Measurements from ENCODE around the gene ADCK2. TPM values are rescaled to one million over a fixed set of nuclear protein-coding genes. Genes with fewer than 3 reads are reported as not detected.

The ADCK2 gene
- total RNA-seq, 2 donors from 2014 or later = 20.8 to 25.7 TPM

GRCh38 chr7:140724706-140725105 lies 52.0 kb downstream of the ADCK2 start:
- DNase-seq (ENCODE audit: low spot score) (no peak), ATAC-seq (ENCODE audit: insufficient number of reproducible peaks, low FRiP score, low read depth) (no peak)
- Histone ChIP-seq H3K4me3 (no peak overlapping the region), H3K27me3 (replicated peaks; ENCODE audit: insufficient read depth) (no peaks in the 10 kb centered on the region), H3K4me1 (ENCODE audit: control insufficient read depth in 1 of 2, low read depth in 2 of 2) (no peaks in the 10 kb centered on the region), H3K9me3 (no peaks in the 10 kb centered on the region), H3K36me3 (no peaks in the 10 kb centered on the region), H3K27ac (no peak overlapping the region)
- TF ChIP-seq, protein P1, sequence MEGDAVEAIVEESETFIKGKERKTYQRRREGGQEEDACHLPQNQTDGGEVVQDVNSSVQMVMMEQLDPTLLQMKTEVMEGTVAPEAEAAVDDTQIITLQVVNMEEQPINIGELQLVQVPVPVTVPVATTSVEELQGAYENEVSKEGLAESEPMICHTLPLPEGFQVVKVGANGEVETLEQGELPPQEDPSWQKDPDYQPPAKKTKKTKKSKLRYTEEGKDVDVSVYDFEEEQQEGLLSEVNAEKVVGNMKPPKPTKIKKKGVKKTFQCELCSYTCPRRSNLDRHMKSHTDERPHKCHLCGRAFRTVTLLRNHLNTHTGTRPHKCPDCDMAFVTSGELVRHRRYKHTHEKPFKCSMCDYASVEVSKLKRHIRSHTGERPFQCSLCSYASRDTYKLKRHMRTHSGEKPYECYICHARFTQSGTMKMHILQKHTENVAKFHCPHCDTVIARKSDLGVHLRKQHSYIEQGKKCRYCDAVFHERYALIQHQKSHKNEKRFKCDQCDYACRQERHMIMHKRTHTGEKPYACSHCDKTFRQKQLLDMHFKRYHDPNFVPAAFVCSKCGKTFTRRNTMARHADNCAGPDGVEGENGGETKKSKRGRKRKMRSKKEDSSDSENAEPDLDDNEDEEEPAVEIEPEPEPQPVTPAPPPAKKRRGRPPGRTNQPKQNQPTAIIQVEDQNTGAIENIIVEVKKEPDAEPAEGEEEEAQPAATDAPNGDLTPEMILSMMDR (IDR thresholded peaks at IDR 0.05) = no peak

DNA sequence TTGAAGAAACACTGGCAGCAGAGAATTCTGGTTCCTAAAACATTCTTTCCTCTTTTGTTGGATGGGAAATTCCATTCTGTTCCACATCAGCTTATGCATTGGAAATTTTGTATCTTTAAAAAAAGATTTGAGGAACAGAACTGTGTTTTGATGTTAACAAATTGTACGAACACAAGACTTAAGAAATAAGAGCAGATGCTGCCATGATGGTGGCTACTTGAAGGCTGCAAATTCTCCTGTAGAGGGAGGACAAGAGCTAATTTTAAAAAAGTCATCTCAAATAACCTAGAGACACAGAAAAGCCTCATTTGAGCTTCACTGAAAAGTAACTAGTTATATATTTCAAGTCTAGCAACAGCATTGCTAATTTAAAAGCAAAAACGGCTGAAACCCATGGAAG lies 53.5 kb downstream of the ADCK2 start:
- no peak for ATAC-seq (ENCODE audit: insufficient number of reproducible peaks, low FRiP score, low read depth)
- no peaks in the 10 kb centered on the region for H3K27me3 ChIP-seq (replicated peaks; ENCODE audit: insufficient read depth)

GRCh38 chr7:140732416-140732815 lies 59.7 kb downstream of the ADCK2 start:
- no peak for DNase-seq (ENCODE audit: low spot score)
- H3K4me1 ChIP-seq (ENCODE audit: control insufficient read depth in 1 of 2, low read depth in 2 of 2) = no peaks in the 10 kb centered on the region
- no peak for ATAC-seq (ENCODE audit: insufficient number of reproducible peaks, low FRiP score, low read depth)
- no peaks in the 10 kb centered on the region for H3K9me3 ChIP-seq
- no peaks in the 10 kb centered on the region for H3K27me3 ChIP-seq (replicated peaks; ENCODE audit: insufficient read depth)
- TF ChIP-seq, protein P1 (IDR thresholded peaks at IDR 0.05) = no peak
- peaks cover 3% of the 10 kb centered on the region for H3K36me3 ChIP-seq
- no peak overlapping the region for H3K27ac ChIP-seq
- H3K4me3 ChIP-seq = no peak overlapping the region

More for the DNA sequence above, 53.5 kb downstream of the ADCK2 start:
- DNase-seq (ENCODE audit: low spot score) = no peak
- H3K27ac ChIP-seq = no peak overlapping the region
- H3K36me3 ChIP-seq = no peaks in the 10 kb centered on the region
- TF ChIP-seq, protein P1 (IDR thresholded peaks at IDR 0.05) = no peak
- H3K4me3 ChIP-seq = no peak overlapping the region
- H3K4me1 ChIP-seq (ENCODE audit: control insufficient read depth in 1 of 2, low read depth in 2 of 2) = no peaks in the 10 kb centered on the region
- H3K9me3 ChIP-seq = no peaks in the 10 kb centered on the region

DNA sequence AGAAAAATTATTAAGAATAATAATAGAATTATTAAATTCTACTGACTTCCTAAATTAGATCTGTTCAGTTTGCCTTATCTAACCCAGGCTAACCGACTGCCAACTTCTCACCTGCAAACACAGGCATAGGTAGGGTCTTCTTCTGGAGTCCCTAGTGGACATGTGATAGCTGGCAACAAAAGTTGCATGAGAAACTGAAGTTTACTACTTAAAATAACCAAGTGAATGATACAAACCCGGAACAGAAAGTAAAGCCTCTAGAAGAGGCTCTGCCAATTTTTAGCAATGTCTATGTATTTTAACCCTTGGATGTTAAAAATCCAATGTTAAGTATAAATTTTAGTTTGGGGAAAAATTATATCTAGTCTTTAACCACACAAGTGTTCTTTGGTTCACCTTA lies 61.4 kb downstream of the ADCK2 start:
- ATAC-seq (ENCODE audit: insufficient number of reproducible peaks, low FRiP score, low read depth) (no peak), DNase-seq (ENCODE audit: low spot score) (no peak)
- peaks cover 10% of the 10 kb centered on the region for H3K36me3 ChIP-seq
- no peaks in the 10 kb centered on the region for H3K4me1 ChIP-seq (ENCODE audit: control insufficient read depth in 1 of 2, low read depth in 2 of 2)
- TF ChIP-seq, protein P1 (IDR thresholded peaks at IDR 0.05) = no peak
- H3K4me3 ChIP-seq = no peak overlapping the region
- no peaks in the 10 kb centered on the region for H3K9me3 ChIP-seq
- no peak overlapping the region for H3K27ac ChIP-seq
- H3K27me3 ChIP-seq (replicated peaks; ENCODE audit: insufficient read depth) = no peaks in the 10 kb centered on the region

DNA sequence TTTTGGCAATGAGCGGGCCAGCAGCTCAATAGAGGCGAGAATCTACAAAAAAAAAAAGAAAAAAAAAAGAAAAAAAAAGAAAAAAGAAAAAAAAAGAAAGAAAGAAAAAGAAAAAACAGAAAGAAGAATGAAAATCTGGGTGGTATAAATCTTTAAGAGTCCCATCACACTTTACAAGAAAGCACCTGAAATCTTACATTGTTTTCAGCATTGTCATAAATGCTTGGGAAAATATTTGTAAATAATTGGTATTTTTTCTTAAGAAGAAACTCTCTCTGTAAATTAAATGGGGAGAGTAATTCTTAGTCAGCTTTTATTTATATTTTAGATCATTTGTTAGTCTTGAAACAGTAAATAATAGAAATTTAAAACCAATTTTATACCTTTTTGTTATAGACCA lies 62.0 kb downstream of the ADCK2 start:
- peaks cover 14% of the 10 kb centered on the region for H3K36me3 ChIP-seq
- TF ChIP-seq, protein P1 (IDR thresholded peaks at IDR 0.05) = no peak
- no peak overlapping the region for H3K4me3 ChIP-seq
- H3K27me3 ChIP-seq (replicated peaks; ENCODE audit: insufficient read depth) = no peaks in the 10 kb centered on the region
- H3K27ac ChIP-seq = no peak overlapping the region
- DNase-seq (ENCODE audit: low spot score) (no peak), ATAC-seq (ENCODE audit: insufficient number of reproducible peaks, low FRiP score, low read depth) (no peak)
- no peaks in the 10 kb centered on the region for H3K9me3 ChIP-seq
- H3K4me1 ChIP-seq (ENCODE audit: control insufficient read depth in 1 of 2, low read depth in 2 of 2) = no peaks in the 10 kb centered on the region

Data from thoracic aorta (tissue), 2 donors.